ENCODE measurements around the gene CREBZF. TPM values are rescaled to one million over a fixed set of nuclear protein-coding genes. Genes with fewer than 3 reads are reported as not detected.

Gene CREBZF
- polyA plus RNA-seq (2011; rRNA removed) (15.4 and 18.8 TPM in 2 replicates), polyA minus RNA-seq (2011; rRNA and poly(A)+ RNA removed) (8.8 and 9.1 TPM in 2 replicates)

GRCh38 chr11:85664615-85665481, at the start of gene CREBZF:
Gene CREBZF, minus strand, starts transcription at chr11:85665129. Its CDS starts 254 bp downstream, at chr11:85664875.
- no peak for TF ChIP-seq CTCF (IDR thresholded peaks at IDR 0.05; ENCODE audit: insufficient read depth, low read depth, low read length)
- Histone ChIP-seq H3K36me3 (ENCODE audit: control insufficient read depth, insufficient read depth, low read length) (no peaks in the 10 kb centered on the region; the same call in 1 of the 2 replicates), H3K27me3 (ENCODE audit: control insufficient read depth, insufficient read depth, low read length) (no peaks in the 10 kb centered on the region), H3K4me3 (ENCODE audit: low read depth, low read length) (peak within 1 kb of the TSS; percentile 98)
- ChIA-PET CTCF (interaction anchor here (1.1 to 1.4 kb wide), 2 partner anchors 15 kb away, joined by 3 to 4 read pairs; no protein-coding TSS in a partner anchor), POLR2A (interaction anchor here (0.6 kb wide), 2 partner anchors 108 to 222 kb away, joined by 3 to 13 read pairs; no protein-coding TSS in a partner anchor)
- peak; percentile 55 for DNase-seq (ENCODE audit: low read depth)

GRCh38 chr11:85712953-85713352, 48.0 kb upstream of the CREBZF start:
- H3K27me3 ChIP-seq (ENCODE audit: control insufficient read depth, insufficient read depth, low read length): no peaks in the 10 kb centered on the region
- no peaks in the 10 kb centered on the region for H3K36me3 ChIP-seq (ENCODE audit: control insufficient read depth, insufficient read depth, low read length)
- ChIA-PET CTCF (interaction anchor here (1.5 to 1.6 kb wide), 2 partner anchors 32 to 142 kb away, joined by 4 to 5 read pairs; partner anchors contain the start of gene CCDC83), POLR2A (interaction anchor here (0.5 to 0.6 kb wide), 2 partner anchors 60 to 81 kb away, joined by 3 to 6 read pairs; no protein-coding TSS in a partner anchor)
- H3K4me3 ChIP-seq (ENCODE audit: low read depth, low read length): no peak overlapping the region
- no peak for TF ChIP-seq CTCF (IDR thresholded peaks at IDR 0.05; ENCODE audit: insufficient read depth, low read depth, low read length)
- no peak for DNase-seq (ENCODE audit: low read depth)

- DNase-seq (ENCODE audit: low read depth): no peak
Observed at GRCh38 chr11:85710917-85711316, 46.0 kb upstream of the CREBZF start.

GRCh38 chr11:85709941-85710702, 45.2 kb upstream of the CREBZF start:
- DNase-seq (ENCODE audit: low read depth): no peak
- CTCF ChIA-PET: no interaction called here
- TF ChIP-seq CTCF (IDR thresholded peaks at IDR 0.05; ENCODE audit: insufficient read depth, low read depth, low read length): no peak
- no peaks in the 10 kb centered on the region for H3K27me3 ChIP-seq (ENCODE audit: control insufficient read depth, insufficient read depth, low read length)
- no peak overlapping the region for H3K4me3 ChIP-seq (ENCODE audit: low read depth, low read length)
- POLR2A ChIA-PET: no interaction called here
- H3K36me3 ChIP-seq (ENCODE audit: control insufficient read depth, insufficient read depth, low read length): no peaks in the 10 kb centered on the region

More at GRCh38 chr11:85710917-85711316, 46.0 kb upstream of the CREBZF start:
- CTCF ChIA-PET: interaction anchor here (0.8 kb wide), 1 partner anchor 99 kb away, joined by 3 read pairs; no protein-coding TSS in a partner anchor
- no peak for TF ChIP-seq CTCF (IDR thresholded peaks at IDR 0.05; ENCODE audit: insufficient read depth, low read depth, low read length)
- Histone ChIP-seq H3K36me3 (ENCODE audit: control insufficient read depth, insufficient read depth, low read length) (no peaks in the 10 kb centered on the region), H3K4me3 (ENCODE audit: low read depth, low read length) (no peak overlapping the region), H3K27me3 (ENCODE audit: control insufficient read depth, insufficient read depth, low read length) (no peaks in the 10 kb centered on the region)
- POLR2A ChIA-PET: no interaction called here

All from BJ (cell line).